Neuronal stem cell (in vitro differentiated cells): ENCODE measurements around the gene OLFML2B.

Experiments used
- DNase-seq: peaks from one replicate; pipeline ENCODE4 v3.0.0-alpha.2; 2013; ENCODE audit warnings: low spot score
- H2AFZ ChIP-seq: one replicate; pipeline ENCODE4 v1.6.1; 2013; ENCODE audit warnings: mild to moderate bottlenecking, low read length, inconsistent platforms
- H2AK5ac ChIP-seq: 2 replicates; pipeline ENCODE4 v1.6.1; 2013; ENCODE audit warnings: low read depth, mild to moderate bottlenecking, inconsistent platforms, low read length, moderate library complexity, mixed read lengths
- H2BK120ac ChIP-seq: 2 replicates; pipeline ENCODE4 v1.6.1; 2013; ENCODE audit warnings: low read depth, mild to moderate bottlenecking, inconsistent platforms, low read length, moderate library complexity, mixed read lengths
- H2BK12ac ChIP-seq: one replicate; pipeline ENCODE4 v1.6.1; 2013; ENCODE audit warnings: low read length, inconsistent platforms
- H2BK15ac ChIP-seq: 2 replicates; pipeline ENCODE4 v1.6.1; 2013; ENCODE audit warnings: mild to moderate bottlenecking, low read length, inconsistent platforms, mixed read lengths
- H2BK5ac ChIP-seq: one replicate; pipeline ENCODE4 v1.6.1; 2013; ENCODE audit warnings: inconsistent platforms, mild to moderate bottlenecking, low read length, moderate library complexity
- H3K14ac ChIP-seq: one replicate; pipeline ENCODE4 v1.6.1; 2013; ENCODE audit warnings: low read length, inconsistent platforms
- H3K18ac ChIP-seq: 2 replicates; pipeline ENCODE4 v1.6.1; 2013; ENCODE audit warnings: low read length, inconsistent platforms
- H3K23ac ChIP-seq: 2 replicates; pipeline ENCODE4 v1.6.1; 2013; ENCODE audit warnings: low read depth, mild to moderate bottlenecking, mixed read lengths, low read length, inconsistent platforms; ENCODE audit not compliant: poor library complexity
- H3K27ac ChIP-seq: replicated peaks from 3 replicates; pipeline ENCODE4 v1.5.1; 2013; ENCODE audit warnings: low read length, inconsistent platforms
- H3K27me3 ChIP-seq, 3 experiments: 2 replicates each; pipeline ENCODE4 v1.6.1; 2013; ENCODE audit warnings: low read length in 3 of 3, mild to moderate bottlenecking in 2 of 3, inconsistent platforms in 1 of 3, low read depth in 1 of 3, mixed read lengths in 1 of 3, moderate library complexity in 1 of 3; ENCODE audit not compliant: control insufficient read depth in 3 of 3, insufficient read depth in 3 of 3
- H3K36me3 ChIP-seq, 2 donors: replicated peaks in 1 of 2; 2 replicates each; pipeline ENCODE4 v1.6.1; 2013; ENCODE audit warnings: low read length in 2 of 2; ENCODE audit not compliant: control insufficient read depth in 2 of 2, insufficient read depth in 2 of 2
- H3K4ac ChIP-seq: 2 replicates; pipeline ENCODE4 v1.6.1; 2013; ENCODE audit warnings: inconsistent platforms, mild to moderate bottlenecking, low read length, moderate library complexity
- H3K4me1 ChIP-seq, 2 donors: 1 replicate in 1 of 2; 2 replicates in 1 of 2; pipeline ENCODE4 v1.6.1; 2013; ENCODE audit warnings: low read length in 2 of 2, low read depth in 1 of 2; ENCODE audit not compliant: control insufficient read depth in 2 of 2, insufficient read depth in 1 of 2
- H3K4me2 ChIP-seq: one replicate; pipeline ENCODE4 v1.6.1; 2013; ENCODE audit warnings: mild to moderate bottlenecking, low read length, inconsistent platforms; ENCODE audit not compliant: insufficient read depth, poor library complexity, severe bottlenecking
- H3K4me3 ChIP-seq, 2 donors: 2 replicates each; pipeline ENCODE4 v1.5.1; 2013; ENCODE audit warnings: low read length in 2 of 2, mild to moderate bottlenecking in 2 of 2, inconsistent platforms in 1 of 2, moderate library complexity in 1 of 2
- H3K79me1 ChIP-seq: one replicate; pipeline ENCODE4 v1.6.1; 2013; ENCODE audit warnings: low read depth, mild to moderate bottlenecking, inconsistent platforms, low read length, moderate library complexity
- H3K9ac ChIP-seq: one replicate; pipeline ENCODE4 v1.6.1; 2013; ENCODE audit warnings: mild to moderate bottlenecking, low read depth, low read length, inconsistent platforms; ENCODE audit not compliant: poor library complexity
- H3K9me3 ChIP-seq, 2 donors: replicated peaks in 1 of 2; 2 replicates each; pipeline versions ENCODE3 to v1.6.1; 2013; ENCODE audit warnings: low read length in 2 of 2, mild to moderate bottlenecking in 2 of 2, inconsistent platforms in 1 of 2, low read depth in 1 of 2, mixed read lengths in 1 of 2, moderate library complexity in 1 of 2; ENCODE audit not compliant: control insufficient read depth in 2 of 2, insufficient read depth in 1 of 2
- H4K8ac ChIP-seq: one replicate; pipeline ENCODE4 v1.6.1; 2013; ENCODE audit warnings: low read depth, mild to moderate bottlenecking, inconsistent platforms, low read length, moderate library complexity
- H4K91ac ChIP-seq: one replicate; pipeline ENCODE4 v1.6.1; 2013; ENCODE audit warnings: low read length, low read depth, mild to moderate bottlenecking, inconsistent platforms; ENCODE audit not compliant: poor library complexity
- WGBS, 2 donors: extraction: QIAGEN DNeasy Blood & Tissue Kit; methylation state at CpG; one replicate each; pipeline ENCODE4 v1.1.7; 2013; ENCODE audit warnings: missing lambda C conversion rate in 2 of 2, mixed read lengths in 1 of 2; ENCODE audit not compliant: insufficient read length in 2 of 2, insufficient replicate concordance in 1 of 2; ENCODE audit errors: extremely low coverage in 2 of 2; 5-methylcytosine and 5-hydroxymethylcytosine counted together

Gene OLFML2B

DNA sequence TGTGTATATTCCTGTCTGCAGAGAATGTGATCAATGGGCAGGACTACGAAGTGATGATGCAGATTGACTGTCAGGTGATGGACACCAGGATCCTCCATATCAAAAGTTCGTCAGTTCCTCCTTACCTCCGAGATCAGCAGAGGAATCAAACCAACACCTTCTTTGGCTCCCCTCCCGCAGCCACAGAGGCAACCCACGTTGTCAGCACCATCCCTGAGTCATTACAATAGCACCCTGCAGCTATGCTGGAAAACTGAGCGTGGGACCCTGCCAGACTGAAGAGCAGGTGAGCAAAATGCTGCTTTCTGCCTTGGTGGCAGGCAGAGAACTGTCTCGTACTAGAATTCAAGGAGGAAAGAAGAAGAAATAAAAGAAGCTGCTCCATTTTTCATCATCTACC, 65.2 kb downstream of the OLFML2B start:
- no peak overlapping the region for H3K4ac ChIP-seq
- peaks cover 0 to 15% of the 10 kb centered on the region in 2 donors for H3K36me3 ChIP-seq
- no peak overlapping the region for H3K9ac ChIP-seq
- no peak for DNase-seq
- H3K14ac ChIP-seq = no peak overlapping the region
- H2BK5ac ChIP-seq = no peak overlapping the region
- H3K18ac ChIP-seq = no peak overlapping the region
- H3K79me1 ChIP-seq = no peaks in the 10 kb centered on the region
- no peak overlapping the region for H3K23ac ChIP-seq
- H3K27me3 ChIP-seq = no peaks in the 10 kb centered on the region
- H2BK120ac ChIP-seq = no peak overlapping the region
- no peak overlapping the region for H2BK15ac ChIP-seq
- H3K4me1 ChIP-seq = peaks cover 4 to 9% of the 10 kb centered on the region in 2 donors
- H4K8ac ChIP-seq = no peak overlapping the region
- H3K27ac ChIP-seq = no peak overlapping the region
- no peak overlapping the region for H3K4me3 ChIP-seq
- H3K4me2 ChIP-seq = no peak overlapping the region
- no peak overlapping the region for H2BK12ac ChIP-seq
- H4K91ac ChIP-seq = no peak overlapping the region
- H2AK5ac ChIP-seq = no peak overlapping the region
- H2AFZ ChIP-seq = no peak overlapping the region
- H3K9me3 ChIP-seq = no peaks in the 10 kb centered on the region
- no CpG with 5 or more reads among the region's 7 CpGs for WGBS, 2 donors

DNA sequence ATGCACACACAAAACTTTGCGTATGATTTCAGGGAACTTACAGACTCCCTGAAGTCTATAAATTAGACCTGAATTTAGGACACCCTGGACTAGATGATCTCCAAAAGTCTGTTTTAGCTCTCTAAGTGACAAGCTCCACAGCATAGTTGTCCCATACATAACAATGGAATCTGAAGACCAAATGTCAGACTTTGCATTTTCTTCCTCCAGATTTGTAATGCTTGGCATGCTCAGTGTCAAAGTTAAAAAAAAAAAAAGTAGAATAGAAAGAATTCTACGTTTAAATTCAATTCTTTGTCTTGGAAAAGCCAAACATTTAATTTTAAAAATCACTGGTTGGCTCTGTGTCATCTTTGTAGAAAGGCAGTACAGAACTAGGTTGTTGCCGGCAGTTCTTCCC, 66.7 kb downstream of the OLFML2B start:
- H2AK5ac ChIP-seq = no peak overlapping the region
- no peak overlapping the region for H3K4ac ChIP-seq
- peaks cover 2 to 8% of the 10 kb centered on the region in 2 donors for H3K4me1 ChIP-seq
- H4K91ac ChIP-seq = no peak overlapping the region
- no peak overlapping the region for H2BK120ac ChIP-seq
- H2BK5ac ChIP-seq = no peak overlapping the region
- H3K4me2 ChIP-seq = no peak overlapping the region
- no peak overlapping the region for H2AFZ ChIP-seq
- H3K9ac ChIP-seq = no peak overlapping the region
- H2BK12ac ChIP-seq = no peak overlapping the region
- H3K4me3 ChIP-seq = no peak overlapping the region
- no peak overlapping the region for H4K8ac ChIP-seq
- no peak overlapping the region for H3K18ac ChIP-seq
- no peak for DNase-seq
- H3K27ac ChIP-seq = no peak overlapping the region
- no peak overlapping the region for H2BK15ac ChIP-seq
- H3K27me3 ChIP-seq = no peaks in the 10 kb centered on the region
- no peak overlapping the region for H3K23ac ChIP-seq
- H3K36me3 ChIP-seq = peaks cover 0 to 15% of the 10 kb centered on the region in 2 donors
- H3K14ac ChIP-seq = no peak overlapping the region
- no peaks in the 10 kb centered on the region for H3K79me1 ChIP-seq
- no CpG with 5 or more reads among the region's 3 CpGs for WGBS, 2 donors
- no peaks in the 10 kb centered on the region for H3K9me3 ChIP-seq

DNA sequence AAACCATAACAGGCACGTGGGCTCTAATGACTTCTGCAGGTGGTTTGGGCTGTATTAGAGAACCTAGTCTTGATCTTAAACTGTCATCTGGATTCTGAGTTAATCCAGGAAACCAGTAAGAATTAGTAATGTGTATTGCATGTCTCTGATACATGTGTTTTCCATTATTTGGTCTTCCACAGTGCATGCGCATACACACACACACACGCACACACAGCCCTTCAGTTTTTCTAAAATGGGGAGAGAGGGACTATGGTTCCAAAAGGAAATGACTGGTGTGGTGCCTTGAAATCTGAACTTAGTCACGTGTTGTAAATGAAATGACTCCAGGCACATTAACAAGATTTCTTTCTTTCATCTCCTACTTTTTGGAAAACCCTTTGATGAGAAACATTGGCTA, 67.6 kb downstream of the OLFML2B start:
- no peak overlapping the region for H3K9ac ChIP-seq
- no peak overlapping the region for H2AK5ac ChIP-seq
- no peak overlapping the region for H3K14ac ChIP-seq
- H2BK5ac ChIP-seq = no peak overlapping the region
- H3K79me1 ChIP-seq = no peaks in the 10 kb centered on the region
- H2BK15ac ChIP-seq = no peak overlapping the region
- H3K4ac ChIP-seq = no peak overlapping the region
- H3K23ac ChIP-seq = no peak overlapping the region
- no peak overlapping the region for H3K4me3 ChIP-seq
- WGBS, 2 donors = no CpG with 5 or more reads among the region's 4 CpGs
- no peak overlapping the region for H4K91ac ChIP-seq
- no peaks in the 10 kb centered on the region for H3K9me3 ChIP-seq
- peaks cover 2 to 7% of the 10 kb centered on the region in 2 donors for H3K4me1 ChIP-seq
- H3K18ac ChIP-seq = no peak overlapping the region
- H3K36me3 ChIP-seq = peaks cover 0 to 15% of the 10 kb centered on the region in 2 donors
- DNase-seq = no peak
- H3K4me2 ChIP-seq = no peak overlapping the region
- H2BK120ac ChIP-seq = no peak overlapping the region
- no peak overlapping the region for H2BK12ac ChIP-seq
- no peaks in the 10 kb centered on the region for H3K27me3 ChIP-seq
- H2AFZ ChIP-seq = no peak overlapping the region
- no peak overlapping the region for H3K27ac ChIP-seq
- H4K8ac ChIP-seq = no peak overlapping the region

DNA sequence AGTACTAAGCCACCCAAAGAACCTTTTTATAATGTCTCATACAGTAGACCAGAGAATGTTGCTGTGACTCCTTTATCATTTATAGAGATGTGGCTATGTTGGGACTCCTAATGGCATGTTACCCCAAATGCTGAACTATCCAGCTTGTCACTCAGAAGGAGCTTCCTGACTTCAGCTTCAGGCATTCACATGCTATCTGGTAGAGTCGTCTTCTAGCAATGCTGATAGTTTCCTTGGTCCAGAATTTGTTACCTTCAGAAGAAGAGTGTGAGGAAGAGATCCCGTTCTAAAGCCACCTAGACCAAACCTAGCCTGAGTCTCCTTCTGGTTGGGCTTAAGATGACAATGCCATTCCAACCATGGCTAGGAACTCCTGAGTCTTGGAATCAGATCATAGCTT, 68.1 kb downstream of the OLFML2B start:
- DNase-seq = no peak
- Histone ChIP-seq H2BK120ac (no peak overlapping the region), H2BK15ac (no peak overlapping the region), H2BK5ac (no peak overlapping the region), H3K4me2 (no peak overlapping the region), H3K9ac (no peak overlapping the region), H3K27me3 (no peaks in the 10 kb centered on the region), H3K9me3 (no peaks in the 10 kb centered on the region), H3K79me1 (no peaks in the 10 kb centered on the region), H3K27ac (no peak overlapping the region), H3K36me3 (peaks cover 0 to 11% of the 10 kb centered on the region in 2 donors), H3K18ac (no peak overlapping the region), H3K4me3 (no peak overlapping the region), H4K91ac (no peak overlapping the region), H4K8ac (no peak overlapping the region), H2BK12ac (no peak overlapping the region), H3K23ac (no peak overlapping the region), H3K4me1 (peaks cover 2% of the 10 kb centered on the region in 2 donors), H2AK5ac (no peak overlapping the region), H2AFZ (no peak overlapping the region), H3K4ac (no peak overlapping the region), H3K14ac (no peak overlapping the region)
- no CpG with 5 or more reads among the region's 2 CpGs for WGBS, 2 donors
